ENCODE data around the gene RANBP10. TPM values are rescaled to one million over a fixed set of nuclear protein-coding genes. Genes with fewer than 3 reads are reported as not detected.

Gene RANBP10
- total and polyA plus RNA-seq, 2 of the 13 experiments (the other 11 are each of a cell fraction or from before 2014, with no cell fraction given), result 9.2 to 22.7 TPM

DNA sequence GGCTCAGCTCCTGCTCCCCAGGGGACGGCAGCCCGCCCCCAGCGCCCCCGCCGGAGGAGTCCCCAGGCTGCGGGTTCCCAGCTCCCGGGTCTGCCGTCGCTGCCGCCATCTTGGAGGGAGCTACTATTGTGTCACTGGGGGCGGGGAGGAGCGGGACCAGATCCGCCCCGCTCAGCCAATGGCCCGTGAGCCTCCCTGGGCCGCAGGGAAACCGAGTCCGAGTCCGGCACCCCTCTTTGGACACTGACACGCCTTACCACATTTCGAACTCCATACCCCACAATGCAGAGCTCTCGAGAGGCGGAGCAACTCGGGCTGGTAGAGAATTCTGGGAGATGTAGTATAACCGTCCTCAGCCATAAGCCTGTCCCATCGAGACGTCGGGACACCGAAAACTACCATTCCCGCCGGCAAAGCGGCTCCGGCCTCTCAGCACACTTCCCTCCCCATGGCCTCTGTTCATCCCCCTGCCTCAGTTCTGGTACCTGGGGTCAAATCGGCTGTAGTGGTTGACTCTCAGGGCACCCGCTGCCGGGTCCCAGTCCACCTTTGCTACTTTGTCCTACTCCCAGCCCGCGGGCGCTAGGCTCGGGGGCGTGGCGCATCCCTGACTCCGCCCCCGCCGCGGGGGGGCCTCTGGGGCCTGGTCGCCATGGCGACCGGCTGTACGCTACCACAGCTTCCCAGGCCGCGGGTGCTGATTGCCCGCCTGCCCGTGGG lies at the start of gene RANBP10, which contains the start of gene TSNAXIP1 (continued):
- no peak for TF ChIP-seq RERE (CRISPR knock-in tag; IDR thresholded peaks at IDR 0.05; ENCODE audit: low read depth)
- TF ChIP-seq HDAC2 (CRISPR knock-in tag; IDR thresholded peaks at IDR 0.05), result peak; percentile 71; the same call in 1 of the 2 replicates
- no peak for TF ChIP-seq ZNF160 (CRISPR knock-in tag; IDR thresholded peaks at IDR 0.05)
- TF ChIP-seq KAT2B (IDR thresholded peaks at IDR 0.05; ENCODE audit: borderline replicate concordance, low read depth, low read length), result no peak
- TF ChIP-seq ZSCAN9 (CRISPR knock-in tag; IDR thresholded peaks at IDR 0.05; ENCODE audit: borderline replicate concordance), result peak; percentile 56
- no peak for TF ChIP-seq SNRNP70 (IDR thresholded peaks at IDR 0.05; ENCODE audit: low read depth, low read length)
- TF ChIP-seq, protein P1, sequence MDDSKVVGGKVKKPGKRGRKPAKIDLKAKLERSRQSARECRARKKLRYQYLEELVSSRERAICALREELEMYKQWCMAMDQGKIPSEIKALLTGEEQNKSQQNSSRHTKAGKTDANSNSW (CRISPR knock-in tag; IDR thresholded peaks at IDR 0.05; ENCODE audit: borderline replicate concordance), result no peak
- TF ChIP-seq ZNF878 (CRISPR knock-in tag; IDR thresholded peaks at IDR 0.05), result no peak
- peak; percentile 54; the same call in 1 of the 2 replicates for TF ChIP-seq SIN3B (IDR thresholded peaks at IDR 0.05; ENCODE audit: low read length)
- TF ChIP-seq TCF7 (IDR thresholded peaks at IDR 0.05; ENCODE audit: low read depth), result no peak
- TF ChIP-seq SRSF4 (IDR thresholded peaks at IDR 0.05; ENCODE audit: low read depth, low read length, poor library complexity, severe bottlenecking), result no peak
- TF ChIP-seq, protein P2, sequence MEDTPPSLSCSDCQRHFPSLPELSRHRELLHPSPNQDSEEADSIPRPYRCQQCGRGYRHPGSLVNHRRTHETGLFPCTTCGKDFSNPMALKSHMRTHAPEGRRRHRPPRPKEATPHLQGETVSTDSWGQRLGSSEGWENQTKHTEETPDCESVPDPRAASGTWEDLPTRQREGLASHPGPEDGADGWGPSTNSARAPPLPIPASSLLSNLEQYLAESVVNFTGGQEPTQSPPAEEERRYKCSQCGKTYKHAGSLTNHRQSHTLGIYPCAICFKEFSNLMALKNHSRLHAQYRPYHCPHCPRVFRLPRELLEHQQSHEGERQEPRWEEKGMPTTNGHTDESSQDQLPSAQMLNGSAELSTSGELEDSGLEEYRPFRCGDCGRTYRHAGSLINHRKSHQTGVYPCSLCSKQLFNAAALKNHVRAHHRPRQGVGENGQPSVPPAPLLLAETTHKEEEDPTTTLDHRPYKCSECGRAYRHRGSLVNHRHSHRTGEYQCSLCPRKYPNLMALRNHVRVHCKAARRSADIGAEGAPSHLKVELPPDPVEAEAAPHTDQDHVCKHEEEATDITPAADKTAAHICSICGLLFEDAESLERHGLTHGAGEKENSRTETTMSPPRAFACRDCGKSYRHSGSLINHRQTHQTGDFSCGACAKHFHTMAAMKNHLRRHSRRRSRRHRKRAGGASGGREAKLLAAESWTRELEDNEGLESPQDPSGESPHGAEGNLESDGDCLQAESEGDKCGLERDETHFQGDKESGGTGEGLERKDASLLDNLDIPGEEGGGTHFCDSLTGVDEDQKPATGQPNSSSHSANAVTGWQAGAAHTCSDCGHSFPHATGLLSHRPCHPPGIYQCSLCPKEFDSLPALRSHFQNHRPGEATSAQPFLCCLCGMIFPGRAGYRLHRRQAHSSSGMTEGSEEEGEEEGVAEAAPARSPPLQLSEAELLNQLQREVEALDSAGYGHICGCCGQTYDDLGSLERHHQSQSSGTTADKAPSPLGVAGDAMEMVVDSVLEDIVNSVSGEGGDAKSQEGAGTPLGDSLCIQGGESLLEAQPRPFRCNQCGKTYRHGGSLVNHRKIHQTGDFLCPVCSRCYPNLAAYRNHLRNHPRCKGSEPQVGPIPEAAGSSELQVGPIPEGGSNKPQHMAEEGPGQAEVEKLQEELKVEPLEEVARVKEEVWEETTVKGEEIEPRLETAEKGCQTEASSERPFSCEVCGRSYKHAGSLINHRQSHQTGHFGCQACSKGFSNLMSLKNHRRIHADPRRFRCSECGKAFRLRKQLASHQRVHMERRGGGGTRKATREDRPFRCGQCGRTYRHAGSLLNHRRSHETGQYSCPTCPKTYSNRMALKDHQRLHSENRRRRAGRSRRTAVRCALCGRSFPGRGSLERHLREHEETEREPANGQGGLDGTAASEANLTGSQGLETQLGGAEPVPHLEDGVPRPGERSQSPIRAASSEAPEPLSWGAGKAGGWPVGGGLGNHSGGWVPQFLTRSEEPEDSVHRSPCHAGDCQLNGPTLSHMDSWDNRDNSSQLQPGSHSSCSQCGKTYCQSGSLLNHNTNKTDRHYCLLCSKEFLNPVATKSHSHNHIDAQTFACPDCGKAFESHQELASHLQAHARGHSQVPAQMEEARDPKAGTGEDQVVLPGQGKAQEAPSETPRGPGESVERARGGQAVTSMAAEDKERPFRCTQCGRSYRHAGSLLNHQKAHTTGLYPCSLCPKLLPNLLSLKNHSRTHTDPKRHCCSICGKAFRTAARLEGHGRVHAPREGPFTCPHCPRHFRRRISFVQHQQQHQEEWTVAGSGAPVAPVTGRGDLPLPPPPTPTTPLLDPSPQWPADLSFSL (CRISPR knock-in tag; IDR thresholded peaks at IDR 0.05), result no peak
- TF ChIP-seq RORA (CRISPR knock-in tag; IDR thresholded peaks at IDR 0.05), result no peak
- no peak for TF ChIP-seq ZNF629 (CRISPR knock-in tag; conservative IDR thresholded peaks at IDR 0.05)
- no peak; the same call in 1 of the 2 replicates for TF ChIP-seq ZNF383 (CRISPR knock-in tag; IDR thresholded peaks at IDR 0.05; ENCODE audit: borderline replicate concordance)
- no peak for TF ChIP-seq CENPX (CRISPR knock-in tag; IDR thresholded peaks at IDR 0.05)
- TF ChIP-seq ZNF256 (CRISPR knock-in tag; conservative IDR thresholded peaks at IDR 0.05), result no peak; the same call in 1 of the 2 replicates
- TF ChIP-seq ZNF749 (CRISPR knock-in tag; IDR thresholded peaks at IDR 0.05; ENCODE audit: borderline replicate concordance), result no peak

Data from HepG2 (cell line).